ENCODE measurements around the gene WDHD1.
A peak's percentile ranks its signal among the peaks of the same experiment; 100 is the strongest.
"Not testable (repeated sequence)": the region's sequence is repeated elsewhere in the genome, so short reads cannot be mapped to it uniquely, and the experiment has no call there.

Gene WDHD1

DNA sequence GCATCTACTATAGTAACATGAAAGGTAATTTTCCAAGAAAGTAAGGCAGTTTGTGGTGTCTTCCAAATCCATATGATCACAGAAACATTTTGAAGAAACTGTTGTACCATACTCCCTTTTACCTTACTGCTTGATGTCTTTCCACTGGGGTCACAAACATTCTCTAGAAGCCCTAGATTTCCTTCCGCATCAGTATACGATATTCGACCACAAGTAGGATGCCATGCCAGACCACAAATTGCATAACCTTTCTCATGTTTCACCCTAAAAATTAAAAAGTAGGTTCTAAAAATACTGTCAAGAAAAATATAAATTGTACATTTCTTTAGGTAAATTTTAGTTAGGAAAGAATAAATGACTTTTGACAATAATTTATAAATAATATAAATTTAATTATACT, 26.5 kb downstream of the WDHD1 start:
- Histone ChIP-seq H3K36me3 (ENCODE audit: insufficient read depth, low read length) (peaks cover 5% of the 10 kb centered on the region), H3K4me3 (ENCODE audit: low read length) (no peak overlapping the region), H3K9ac (ENCODE audit: low read depth, low read length) (no peak overlapping the region), H3K9me3 (replicated peaks; ENCODE audit: low read length) (no peaks in the 10 kb centered on the region), H3K4me2 (ENCODE audit: low read length) (no peak overlapping the region), H3K4me1 (ENCODE audit: control insufficient read depth, insufficient read depth, low read length) (no peaks in the 10 kb centered on the region), H3K27me3 (ENCODE audit: control insufficient read depth, insufficient read depth, low read length) (no peaks in the 10 kb centered on the region)

DNA sequence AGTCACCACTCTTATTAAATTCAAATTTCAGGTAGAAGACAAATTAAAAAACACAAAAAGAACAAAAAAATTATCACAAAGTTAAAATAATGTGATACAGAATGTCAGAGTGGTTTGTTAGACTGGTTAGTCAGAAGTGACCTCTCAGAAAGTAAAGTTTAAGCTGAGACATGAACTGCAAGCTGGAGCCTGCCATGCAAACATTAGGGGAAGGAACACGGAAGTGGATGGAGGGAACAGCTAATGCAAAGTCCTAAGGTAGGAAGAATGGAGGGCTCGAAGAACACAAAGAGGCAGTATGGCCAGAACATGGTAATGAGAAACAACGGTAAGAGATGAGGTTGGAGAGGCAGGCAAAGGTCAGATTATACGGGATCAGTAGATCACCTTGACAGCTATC, 41.7 kb downstream of the WDHD1 start:
- Histone ChIP-seq H3K9me3 (replicated peaks; ENCODE audit: low read length) (no peaks in the 10 kb centered on the region), H3K4me1 (ENCODE audit: control insufficient read depth, insufficient read depth, low read length) (no peaks in the 10 kb centered on the region), H3K9ac (ENCODE audit: low read depth, low read length) (no peak overlapping the region), H3K36me3 (ENCODE audit: insufficient read depth, low read length) (peaks cover 8% of the 10 kb centered on the region), H3K4me3 (ENCODE audit: low read length) (no peak overlapping the region), H3K27me3 (ENCODE audit: control insufficient read depth, insufficient read depth, low read length) (no peaks in the 10 kb centered on the region), H3K4me2 (ENCODE audit: low read length) (no peak overlapping the region)

DNA sequence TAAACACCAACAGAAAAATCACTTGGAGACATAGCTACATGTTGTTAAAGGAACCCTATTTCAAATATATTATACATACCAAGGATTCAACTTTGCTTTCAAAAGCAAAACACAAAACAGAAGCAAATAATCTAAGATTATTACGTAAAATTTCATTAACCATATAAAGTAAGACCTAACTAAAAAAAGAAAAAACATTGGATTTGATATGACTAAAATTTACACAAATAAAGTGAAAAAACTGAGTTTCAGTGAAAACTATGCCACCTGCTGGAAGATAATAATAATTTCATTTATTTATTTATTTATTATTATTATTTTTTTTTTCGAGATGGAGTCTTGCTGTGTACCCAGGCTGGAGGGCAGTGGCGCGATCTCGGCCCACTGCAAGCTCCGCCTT, 45.2 kb downstream of the WDHD1 start:
- Histone ChIP-seq H3K36me3 (ENCODE audit: insufficient read depth, low read length) (no peaks in the 10 kb centered on the region), H3K9me3 (replicated peaks; ENCODE audit: low read length) (no peaks in the 10 kb centered on the region), H3K4me1 (ENCODE audit: control insufficient read depth, insufficient read depth, low read length) (peaks cover 1% of the 10 kb centered on the region), H3K4me3 (ENCODE audit: low read length) (no peak overlapping the region), H3K4me2 (ENCODE audit: low read length) (no peak overlapping the region), H3K9ac (ENCODE audit: low read depth, low read length) (no peak overlapping the region), H3K27me3 (ENCODE audit: control insufficient read depth, insufficient read depth, low read length) (no peaks in the 10 kb centered on the region)

DNA sequence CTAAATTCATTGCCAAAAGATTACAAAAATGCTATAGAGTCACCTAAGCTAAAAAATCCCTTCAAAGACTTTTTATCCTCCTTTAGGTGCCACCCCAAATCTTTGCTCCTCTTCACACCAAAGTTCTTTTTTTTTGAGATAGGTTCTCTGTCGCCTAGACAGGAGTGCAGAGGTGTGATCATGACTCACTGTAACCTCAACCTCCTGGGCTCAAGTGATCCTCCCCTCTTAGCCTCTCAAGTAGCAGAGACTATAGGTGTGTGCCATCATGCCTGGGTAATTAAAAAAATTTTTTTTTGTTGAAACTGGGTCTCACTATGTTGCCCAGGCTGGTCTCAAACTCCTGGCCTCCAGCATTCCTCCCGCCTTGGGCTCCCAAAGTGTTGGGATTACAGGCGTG, 47.9 kb downstream of the WDHD1 start:
- no peak overlapping the region for H3K4me2 ChIP-seq (ENCODE audit: low read length)
- H3K36me3 ChIP-seq (ENCODE audit: insufficient read depth, low read length): no peaks in the 10 kb centered on the region
- H3K4me1 ChIP-seq (ENCODE audit: control insufficient read depth, insufficient read depth, low read length): peaks cover 10% of the 10 kb centered on the region
- no peaks in the 10 kb centered on the region for H3K9me3 ChIP-seq (replicated peaks; ENCODE audit: low read length)
- no peaks in the 10 kb centered on the region for H3K27me3 ChIP-seq (ENCODE audit: control insufficient read depth, insufficient read depth, low read length)
- H3K9ac ChIP-seq (ENCODE audit: low read depth, low read length): no peak overlapping the region
- no peak overlapping the region for H3K4me3 ChIP-seq (ENCODE audit: low read length)

DNA sequence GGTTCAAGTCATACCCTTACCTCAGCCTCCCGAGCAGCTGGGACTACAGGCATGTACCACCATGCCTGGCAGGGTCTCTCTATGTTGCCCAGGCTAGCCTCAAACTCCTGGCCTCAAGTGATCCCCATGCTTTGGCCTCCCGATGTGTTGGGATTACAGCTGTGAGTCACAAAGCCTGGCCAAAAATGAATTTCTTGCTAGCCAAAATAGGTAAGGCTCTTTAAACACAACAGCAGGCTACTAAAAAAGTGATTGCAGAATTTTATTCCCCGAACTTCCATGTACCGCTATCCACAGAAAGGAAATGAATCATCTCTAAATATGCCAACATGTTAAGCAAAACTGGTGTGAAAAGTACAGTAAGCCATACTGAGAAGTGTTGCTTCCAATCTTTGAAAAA, 50.6 kb downstream of the WDHD1 start:
- H3K36me3 ChIP-seq (ENCODE audit: insufficient read depth, low read length): no peaks in the 10 kb centered on the region
- H3K4me3 ChIP-seq (ENCODE audit: low read length): no peak overlapping the region
- peaks cover 10% of the 10 kb centered on the region for H3K4me1 ChIP-seq (ENCODE audit: control insufficient read depth, insufficient read depth, low read length)
- no peak overlapping the region for H3K9ac ChIP-seq (ENCODE audit: low read depth, low read length)
- H3K9me3 ChIP-seq (replicated peaks; ENCODE audit: low read length): no peaks in the 10 kb centered on the region
- no peaks in the 10 kb centered on the region for H3K27me3 ChIP-seq (ENCODE audit: control insufficient read depth, insufficient read depth, low read length)
- peak overlapping the region; percentile 53 for H3K4me2 ChIP-seq (ENCODE audit: low read length)

DNA sequence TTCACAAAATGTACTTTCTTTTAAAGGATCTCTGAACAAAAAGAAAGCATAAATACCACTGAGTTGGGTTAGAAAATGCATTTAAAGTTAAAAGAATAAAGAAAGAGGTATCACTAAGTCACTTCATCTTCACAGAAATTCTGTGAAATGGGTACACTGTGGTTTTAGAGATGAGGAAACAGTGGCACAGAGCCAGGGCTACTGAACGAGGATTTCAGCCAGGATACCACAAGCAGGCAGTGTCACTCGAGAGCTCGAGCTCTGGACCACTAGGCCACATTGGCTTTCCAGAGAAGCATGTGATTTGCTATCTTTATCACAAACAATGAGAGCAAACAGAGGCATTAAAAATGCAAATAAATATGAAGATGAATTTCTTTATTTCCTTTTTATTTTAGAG, 51.0 kb downstream of the WDHD1 start:
- Histone ChIP-seq H3K4me2 (ENCODE audit: low read length) (peak overlapping the region; percentile 53), H3K9me3 (replicated peaks; ENCODE audit: low read length) (no peaks in the 10 kb centered on the region), H3K27me3 (ENCODE audit: control insufficient read depth, insufficient read depth, low read length) (no peaks in the 10 kb centered on the region), H3K4me1 (ENCODE audit: control insufficient read depth, insufficient read depth, low read length) (peaks cover 10% of the 10 kb centered on the region), H3K36me3 (ENCODE audit: insufficient read depth, low read length) (no peaks in the 10 kb centered on the region), H3K4me3 (ENCODE audit: low read length) (no peak overlapping the region), H3K9ac (ENCODE audit: low read depth, low read length) (no peak overlapping the region)

DNA sequence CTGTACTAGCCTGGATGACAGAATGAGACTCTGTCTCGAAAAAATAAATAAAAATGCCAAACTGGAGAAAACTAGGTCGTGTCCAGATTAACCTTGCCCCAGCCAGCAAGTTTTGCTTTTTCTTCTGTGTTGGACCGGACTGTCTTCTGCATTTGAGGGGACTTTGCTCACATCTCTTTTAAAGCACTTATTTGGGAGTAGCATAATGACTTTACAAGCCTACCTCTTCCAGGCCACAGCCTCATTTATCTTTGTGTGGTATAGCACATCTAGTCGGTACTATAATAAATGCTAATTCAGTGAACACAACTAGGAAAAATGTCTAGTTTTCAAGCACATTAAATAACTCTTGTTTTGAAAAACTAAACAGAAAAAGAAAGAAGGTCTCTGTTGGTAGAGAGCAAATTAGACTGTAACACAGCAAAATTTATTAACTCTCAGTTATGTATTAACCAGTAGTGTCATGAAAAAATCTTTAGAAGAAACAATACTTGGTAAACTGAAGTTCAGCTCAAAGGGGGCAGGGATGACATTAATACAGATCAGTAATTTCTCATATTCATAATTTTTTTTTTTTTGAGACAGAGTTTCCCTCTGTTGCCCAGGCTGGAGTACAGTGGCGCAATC, 52.0 kb downstream of the WDHD1 start:
- Histone ChIP-seq H3K27me3 (ENCODE audit: control insufficient read depth, insufficient read depth, low read length) (no peaks in the 10 kb centered on the region), H3K36me3 (ENCODE audit: insufficient read depth, low read length) (no peaks in the 10 kb centered on the region), H3K4me1 (ENCODE audit: control insufficient read depth, insufficient read depth, low read length) (peaks cover 10% of the 10 kb centered on the region), H3K9ac (ENCODE audit: low read depth, low read length) (no peak overlapping the region), H3K9me3 (replicated peaks; ENCODE audit: low read length) (no peaks in the 10 kb centered on the region), H3K4me2 (ENCODE audit: low read length) (no peak overlapping the region), H3K4me3 (ENCODE audit: low read length) (no peak overlapping the region)

DNA sequence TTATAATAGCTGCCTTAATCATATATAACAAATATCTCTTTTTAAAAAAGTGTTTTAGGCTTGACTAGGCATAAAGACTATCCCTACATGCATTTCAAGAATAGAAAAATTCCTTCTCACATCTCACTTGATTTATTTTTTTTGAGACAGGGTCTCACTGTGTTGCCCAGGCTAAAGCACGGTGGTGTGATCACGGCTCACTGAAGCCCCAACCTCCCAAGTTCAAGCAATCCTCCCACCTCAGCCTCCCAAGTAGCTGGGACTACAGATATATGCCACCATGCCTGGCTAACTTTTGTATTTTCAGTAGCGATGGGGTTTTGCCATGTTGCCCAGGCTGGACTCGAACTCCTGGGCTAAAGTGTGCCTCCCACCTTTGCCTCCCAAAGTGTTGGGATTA, 59.4 kb downstream of the WDHD1 start:
- Histone ChIP-seq H3K9ac (ENCODE audit: low read depth, low read length) (no peak overlapping the region), H3K4me1 (ENCODE audit: control insufficient read depth, insufficient read depth, low read length) (no peaks in the 10 kb centered on the region), H3K36me3 (ENCODE audit: insufficient read depth, low read length) (peaks cover 10% of the 10 kb centered on the region), H3K9me3 (replicated peaks; ENCODE audit: low read length) (no peaks in the 10 kb centered on the region), H3K4me3 (ENCODE audit: low read length) (no peak overlapping the region), H3K4me2 (ENCODE audit: low read length) (no peak overlapping the region), H3K27me3 (ENCODE audit: control insufficient read depth, insufficient read depth, low read length) (no peaks in the 10 kb centered on the region)

DNA sequence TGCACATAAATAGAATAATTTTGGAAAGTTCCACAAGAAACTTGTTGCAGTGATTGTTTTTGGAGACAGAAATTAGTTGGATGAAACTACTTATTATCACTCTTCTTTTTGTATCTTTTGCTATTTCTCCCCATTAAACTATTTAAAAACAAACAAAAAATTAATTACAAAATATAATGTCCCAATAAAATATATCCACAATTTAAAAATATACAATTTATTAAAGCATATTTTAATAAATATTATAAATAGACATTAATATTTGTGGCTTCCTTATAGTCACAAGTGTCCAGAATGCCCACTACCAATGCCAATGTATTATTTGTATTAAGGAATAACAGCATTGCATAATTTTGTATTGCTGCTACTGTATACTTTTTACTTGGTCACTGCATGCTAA, 71.8 kb downstream of the WDHD1 start:
- Histone ChIP-seq H3K4me1 (ENCODE audit: control insufficient read depth, insufficient read depth, low read length) (no peaks in the 10 kb centered on the region), H3K27me3 (ENCODE audit: control insufficient read depth, insufficient read depth, low read length) (no peaks in the 10 kb centered on the region), H3K9ac (ENCODE audit: low read depth, low read length) (no peak overlapping the region), H3K36me3 (ENCODE audit: insufficient read depth, low read length) (peaks cover 10% of the 10 kb centered on the region), H3K4me2 (ENCODE audit: low read length) (no peak overlapping the region), H3K4me3 (ENCODE audit: low read length) (no peak overlapping the region), H3K9me3 (replicated peaks; ENCODE audit: low read length) (no peaks in the 10 kb centered on the region)

DNA sequence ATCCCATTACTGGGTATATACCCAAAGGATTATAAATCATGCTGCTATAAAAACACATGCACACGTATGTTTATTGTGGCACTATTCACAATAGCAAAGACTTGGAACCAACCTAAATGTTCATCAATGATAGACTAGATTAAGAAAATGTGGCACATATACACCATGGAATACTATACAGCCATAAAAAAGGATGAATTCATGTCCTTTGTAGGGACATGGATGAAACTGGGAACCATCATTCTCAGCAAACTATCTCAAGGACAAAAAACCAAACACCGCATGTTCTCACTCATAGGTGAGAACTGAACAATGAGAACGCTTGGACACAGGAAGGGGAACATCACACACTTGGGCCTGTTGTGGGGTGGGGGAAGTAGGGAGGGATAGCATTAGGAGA, 73.3 kb downstream of the WDHD1 start:
- not testable (repeated sequence) for H3K4me3 ChIP-seq (ENCODE audit: low read length); H3K4me1 ChIP-seq (ENCODE audit: control insufficient read depth, insufficient read depth, low read length); H3K9me3 ChIP-seq (replicated peaks; ENCODE audit: low read length); H3K9ac ChIP-seq (ENCODE audit: low read depth, low read length); H3K4me2 ChIP-seq (ENCODE audit: low read length); H3K27me3 ChIP-seq (ENCODE audit: control insufficient read depth, insufficient read depth, low read length)
- peaks cover 10% of the 10 kb centered on the region for H3K36me3 ChIP-seq (ENCODE audit: insufficient read depth, low read length)

DNA sequence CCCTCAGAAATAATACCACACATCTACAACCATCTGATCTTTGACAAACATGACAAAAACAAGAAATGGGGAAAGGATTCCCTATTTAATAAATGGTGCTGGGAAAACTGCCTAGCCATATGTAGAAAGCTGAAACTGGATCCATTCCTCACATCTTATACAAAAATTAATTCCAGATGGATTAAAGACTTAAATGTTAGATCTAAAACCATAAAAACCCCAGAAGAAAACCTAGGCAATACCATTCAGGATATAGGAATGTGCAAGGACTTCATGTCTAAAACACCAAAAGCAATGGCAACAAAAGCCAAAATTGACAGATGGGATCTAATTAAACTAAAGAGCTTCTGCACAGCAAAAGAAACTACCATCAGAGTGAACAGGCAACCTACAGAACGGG, 74.1 kb downstream of the WDHD1 start:
- not testable (repeated sequence) for H3K4me3 ChIP-seq (ENCODE audit: low read length); H3K4me1 ChIP-seq (ENCODE audit: control insufficient read depth, insufficient read depth, low read length); H3K4me2 ChIP-seq (ENCODE audit: low read length); H3K9me3 ChIP-seq (replicated peaks; ENCODE audit: low read length); H3K27me3 ChIP-seq (ENCODE audit: control insufficient read depth, insufficient read depth, low read length); H3K9ac ChIP-seq (ENCODE audit: low read depth, low read length)
- peaks cover 10% of the 10 kb centered on the region for H3K36me3 ChIP-seq (ENCODE audit: insufficient read depth, low read length)

DNA sequence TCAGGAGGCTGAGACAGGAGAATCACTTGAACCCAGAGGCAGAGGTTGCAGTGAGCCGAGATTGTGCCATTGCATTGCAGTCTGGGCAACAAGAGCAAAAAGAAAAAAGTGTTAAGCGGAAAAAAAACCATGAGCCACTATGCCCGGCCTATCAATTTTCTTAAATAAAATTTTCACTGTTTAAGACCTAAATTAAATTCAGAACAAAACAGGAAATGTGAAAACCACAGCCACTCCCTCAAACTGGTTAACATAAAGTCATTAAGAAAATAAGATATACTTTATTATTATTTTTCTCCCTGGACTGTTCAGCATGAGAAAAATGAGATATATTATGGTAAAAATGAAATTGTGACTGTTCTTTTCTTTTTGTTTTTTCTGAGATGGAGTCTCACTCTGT, 79.7 kb downstream of the WDHD1 start:
- Histone ChIP-seq H3K27me3 (ENCODE audit: control insufficient read depth, insufficient read depth, low read length) (no peaks in the 10 kb centered on the region), H3K4me1 (ENCODE audit: control insufficient read depth, insufficient read depth, low read length) (no peaks in the 10 kb centered on the region), H3K4me3 (ENCODE audit: low read length) (no peak overlapping the region), H3K4me2 (ENCODE audit: low read length) (no peak overlapping the region), H3K9ac (ENCODE audit: low read depth, low read length) (no peak overlapping the region), H3K36me3 (ENCODE audit: insufficient read depth, low read length) (no peaks in the 10 kb centered on the region), H3K9me3 (replicated peaks; ENCODE audit: low read length) (no peaks in the 10 kb centered on the region)

Measured in skeletal muscle satellite cell (primary cell).